Sigmoid colon (tissue), 7 donors: ENCODE data around the gene GDAP1L1. TPM values are rescaled to one million over a fixed set of nuclear protein-coding genes. Genes with fewer than 3 reads are reported as not detected.

ENCODE experiments used
- DNase-seq: peaks from one replicate; pipeline ENCODE4 v3.0.0-alpha.2; 2019
- H3K27ac ChIP-seq, 4 donors: fragments of 200-600 bp; sonication (generic); one replicate each; pipeline ENCODE4 v1.5.1; 2016 to 2019; ENCODE audit warnings: mild to moderate bottlenecking in 1 of 4
- H3K27me3 ChIP-seq, 3 donors: fragments of 200-600 bp; sonication (generic); one replicate each; pipeline ENCODE4 v1.5.1; 2019; ENCODE audit warnings: mild to moderate bottlenecking in 1 of 3
- H3K36me3 ChIP-seq, 4 donors: fragments of 200-600 bp; sonication (generic); one replicate each; pipeline ENCODE4 v1.5.1; 2016 to 2019
- H3K4me1 ChIP-seq, 4 donors: fragments of 200-600 bp; sonication (generic); one replicate each; pipeline ENCODE4 v1.5.1; 2017 to 2019
- H3K4me3 ChIP-seq, 4 donors: fragments of 200-600 bp; sonication (generic); one replicate each; pipeline ENCODE4 v1.5.1; 2017 to 2019; ENCODE audit warnings: mild to moderate bottlenecking in 2 of 4, moderate library complexity in 1 of 4
- H3K9me3 ChIP-seq, 4 donors: fragments of 200-600 bp in 3 of 4; sonication (generic) in 3 of 4; one replicate each; pipeline versions ENCODE4 v1.5.1 to v1.6.1; 2013 to 2019
- EP300 ChIP-seq, 4 donors: sonication (generic); formaldehyde crosslinking; IDR thresholded peaks; one replicate each; pipeline ENCODE4 v1.6.1; 2017; ENCODE audit warnings: antibody characterized with exemption in 4 of 4
- POLR2A ChIP-seq, 2 donors: fragments of 450-650 bp; IDR thresholded peaks; one replicate each; pipeline ENCODE4 v1.6.1; 2016; ENCODE audit warnings: antibody characterized with exemption in 2 of 2, mild to moderate bottlenecking in 2 of 2, moderate library complexity in 2 of 2
- POLR2AphosphoS5 ChIP-seq, 4 donors: sonication (generic); formaldehyde crosslinking; IDR thresholded peaks; one replicate each; pipeline ENCODE4 v1.6.1; 2017; ENCODE audit warnings: antibody characterized with exemption in 4 of 4
- WGBS, 2 donors: extraction: QIAGEN DNeasy Blood & Tissue Kit; methylation state at CpG; one replicate each; pipeline ENCODE4 v1.1.7; 2013; 5-methylcytosine and 5-hydroxymethylcytosine counted together
- intact Hi-C: fragments of 100-400 bp; cut with DNase I; formaldehyde crosslinking; loops from one replicate; pipeline ENCODE4 v1.15.1; 2023
- polyA plus RNA-seq, 3 donors: library from polyadenylated mRNA; stranded (reverse); fragments of 200-250 nt; gene quantifications; one replicate each; pipeline ENCODE4 v1.2.3, GENCODE V29; 2013
- total RNA-seq, 4 donors: library from RNA; depleted of rRNA; stranded (reverse); fragments of >200 nt; gene quantifications; one replicate each; pipeline ENCODE4 v1.1.0, GENCODE V29; 2016
- TF ChIP-seq, protein P1 (sequence below), 4 experiments: fragments of 450-650 bp in 3 of 4; fragments of 200-600 bp in 1 of 4; IDR thresholded peaks; one replicate each; pipeline ENCODE4 v1.5.1; 2016 to 2019; ENCODE audit warnings: antibody characterized with exemption in 4 of 4, mild to moderate bottlenecking in 3 of 4, moderate library complexity in 2 of 4
- donor health status: healthy with polysubstance abuse.
- donor health status: Bipolar disorder and iron deficiency.
- donor health status: healthy.

The GDAP1L1 gene
- total and polyA plus RNA-seq, 7 donors = 0.20 to 1.4 (median 0.60) TPM; not detected in 2

DNA sequence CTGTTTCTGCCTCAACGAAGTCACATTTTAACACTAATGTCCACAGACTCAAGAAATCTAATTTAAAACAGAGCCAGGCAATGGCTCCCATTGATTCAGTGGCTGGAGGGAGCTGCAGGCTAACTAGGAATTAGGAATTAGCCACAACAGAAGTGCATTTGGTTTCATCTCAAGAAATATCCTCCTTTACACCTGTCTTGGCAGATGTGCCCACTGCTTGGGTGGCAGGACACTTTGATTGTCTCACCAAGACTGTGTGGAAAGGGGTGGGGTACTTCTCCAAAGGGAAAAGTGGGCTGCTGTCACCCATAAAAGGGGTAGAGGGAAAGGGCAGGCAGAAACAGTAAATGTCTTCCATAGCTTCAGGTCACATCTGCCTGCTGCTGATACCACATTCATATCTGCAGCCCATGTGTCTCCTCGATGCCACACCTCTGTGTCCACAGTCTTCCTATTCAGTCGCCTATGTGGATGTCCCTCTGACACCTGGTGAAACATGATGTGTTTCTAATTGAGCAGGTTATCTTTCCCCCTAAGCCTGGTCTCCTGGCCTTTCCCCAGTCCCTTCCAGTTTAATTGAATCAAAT lies 25.6 kb upstream of the GDAP1L1 start:
- peaks cover 0 to 17% (median 0%) of the 10 kb centered on the region in 4 donors for H3K4me1 ChIP-seq

DNA sequence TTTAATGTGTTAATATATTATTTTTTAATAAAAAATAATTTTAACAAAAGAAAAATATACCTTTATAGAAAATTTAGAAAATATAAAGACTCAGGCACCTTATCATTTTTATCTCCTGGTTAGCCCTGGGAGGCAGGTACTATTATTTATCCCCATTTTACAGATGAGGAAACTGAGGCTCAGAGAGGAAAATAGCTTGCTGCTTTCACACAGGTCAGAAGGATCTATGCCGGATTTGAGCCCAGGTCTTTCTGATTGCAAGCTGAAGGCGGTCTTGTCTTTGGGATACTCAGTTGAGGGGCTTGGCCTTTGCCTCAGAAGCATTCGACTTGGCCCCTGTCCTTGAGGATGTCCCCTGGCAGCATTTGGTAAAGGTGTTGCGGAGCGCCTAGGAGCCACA lies 25.1 kb upstream of the GDAP1L1 start:
- TF ChIP-seq, protein P1, sequence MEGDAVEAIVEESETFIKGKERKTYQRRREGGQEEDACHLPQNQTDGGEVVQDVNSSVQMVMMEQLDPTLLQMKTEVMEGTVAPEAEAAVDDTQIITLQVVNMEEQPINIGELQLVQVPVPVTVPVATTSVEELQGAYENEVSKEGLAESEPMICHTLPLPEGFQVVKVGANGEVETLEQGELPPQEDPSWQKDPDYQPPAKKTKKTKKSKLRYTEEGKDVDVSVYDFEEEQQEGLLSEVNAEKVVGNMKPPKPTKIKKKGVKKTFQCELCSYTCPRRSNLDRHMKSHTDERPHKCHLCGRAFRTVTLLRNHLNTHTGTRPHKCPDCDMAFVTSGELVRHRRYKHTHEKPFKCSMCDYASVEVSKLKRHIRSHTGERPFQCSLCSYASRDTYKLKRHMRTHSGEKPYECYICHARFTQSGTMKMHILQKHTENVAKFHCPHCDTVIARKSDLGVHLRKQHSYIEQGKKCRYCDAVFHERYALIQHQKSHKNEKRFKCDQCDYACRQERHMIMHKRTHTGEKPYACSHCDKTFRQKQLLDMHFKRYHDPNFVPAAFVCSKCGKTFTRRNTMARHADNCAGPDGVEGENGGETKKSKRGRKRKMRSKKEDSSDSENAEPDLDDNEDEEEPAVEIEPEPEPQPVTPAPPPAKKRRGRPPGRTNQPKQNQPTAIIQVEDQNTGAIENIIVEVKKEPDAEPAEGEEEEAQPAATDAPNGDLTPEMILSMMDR (IDR thresholded peaks at IDR 0.05) = no peak
- TF ChIP-seq EP300 (IDR thresholded peaks at IDR 0.05) = no peak
- no peak for TF ChIP-seq POLR2A (IDR thresholded peaks at IDR 0.05)
- no peak for TF ChIP-seq POLR2AphosphoS5 (IDR thresholded peaks at IDR 0.05)
- intact Hi-C loops = no loop called here
- WGBS, 2 donors = 95 to 96% methylated on average over 5 of the region's 5 CpGs

More for the DNA sequence above, 25.6 kb upstream of the GDAP1L1 start:
- Histone ChIP-seq H3K9me3 (no peaks in the 10 kb centered on the region), H3K36me3 (no peaks in the 10 kb centered on the region), H3K4me3 (no peak overlapping the region), H3K27ac (no peak overlapping the region), H3K27me3 (no peaks in the 10 kb centered on the region)
- WGBS, 2 donors = 40 to 75% methylated on average over 3 of the region's 3 CpGs
- intact Hi-C loops = no loop called here
- no peak for TF ChIP-seq EP300 (IDR thresholded peaks at IDR 0.05)
- DNase-seq = no peak

DNA sequence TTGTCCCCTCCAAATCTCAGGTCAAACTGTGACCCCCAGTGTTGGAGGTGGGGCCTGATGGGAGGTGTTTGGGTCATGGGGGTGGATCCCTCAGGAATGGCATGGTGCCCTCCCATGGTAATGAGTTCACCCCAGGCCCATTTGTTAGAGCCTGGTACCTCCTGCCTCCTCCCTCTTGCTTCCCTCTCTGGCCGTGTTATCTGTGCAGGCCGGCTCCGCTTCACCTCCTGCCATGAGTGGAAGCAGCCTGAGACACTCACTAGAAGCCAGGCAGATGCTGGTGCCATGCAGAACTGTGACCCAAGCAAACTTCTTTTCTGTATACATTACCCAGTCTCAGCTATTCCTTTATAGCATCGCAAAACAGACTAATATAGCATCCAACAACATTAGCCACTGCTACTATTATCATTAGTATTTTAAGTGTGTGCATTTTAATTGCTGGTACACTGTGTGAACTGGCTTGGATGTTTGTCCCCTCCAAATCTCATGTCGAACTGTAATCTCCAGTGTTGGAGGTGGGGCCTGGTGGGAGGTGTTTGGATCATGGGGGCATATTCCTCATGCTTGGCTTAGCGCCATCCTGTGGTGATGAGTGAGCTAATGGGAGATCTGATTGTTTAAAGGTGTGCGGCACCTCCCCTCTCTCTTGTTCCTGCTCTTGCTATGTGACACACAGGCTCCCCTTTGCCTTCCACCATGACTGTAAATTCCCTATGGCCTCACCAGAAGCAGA lies 24.3 kb upstream of the GDAP1L1 start:
- intact Hi-C loops = no loop called here
- Histone ChIP-seq H3K9me3 (no peaks in the 10 kb centered on the region), H3K27ac (no peak overlapping the region), H3K4me1 (peaks cover 0 to 9% (median 0%) of the 10 kb centered on the region in 4 donors), H3K36me3 (no peaks in the 10 kb centered on the region), H3K27me3 (no peaks in the 10 kb centered on the region), H3K4me3 (no peak overlapping the region)
- no peak for DNase-seq
- WGBS, 2 donors = 33 to 68% methylated on average over 7 of the region's 7 CpGs
- no peak for TF ChIP-seq POLR2A (IDR thresholded peaks at IDR 0.05)
- TF ChIP-seq EP300 (IDR thresholded peaks at IDR 0.05) = no peak
- TF ChIP-seq, protein P1 (IDR thresholded peaks at IDR 0.05) = no peak
- TF ChIP-seq POLR2AphosphoS5 (IDR thresholded peaks at IDR 0.05) = no peak

More for the DNA sequence above, 25.1 kb upstream of the GDAP1L1 start:
- no peaks in the 10 kb centered on the region for H3K27me3 ChIP-seq
- peaks cover 0 to 16% (median 0%) of the 10 kb centered on the region in 4 donors for H3K4me1 ChIP-seq
- no peaks in the 10 kb centered on the region for H3K9me3 ChIP-seq
- DNase-seq = no peak
- H3K36me3 ChIP-seq = no peaks in the 10 kb centered on the region
- no peak overlapping the region for H3K27ac ChIP-seq
- H3K4me3 ChIP-seq = no peak overlapping the region

DNA sequence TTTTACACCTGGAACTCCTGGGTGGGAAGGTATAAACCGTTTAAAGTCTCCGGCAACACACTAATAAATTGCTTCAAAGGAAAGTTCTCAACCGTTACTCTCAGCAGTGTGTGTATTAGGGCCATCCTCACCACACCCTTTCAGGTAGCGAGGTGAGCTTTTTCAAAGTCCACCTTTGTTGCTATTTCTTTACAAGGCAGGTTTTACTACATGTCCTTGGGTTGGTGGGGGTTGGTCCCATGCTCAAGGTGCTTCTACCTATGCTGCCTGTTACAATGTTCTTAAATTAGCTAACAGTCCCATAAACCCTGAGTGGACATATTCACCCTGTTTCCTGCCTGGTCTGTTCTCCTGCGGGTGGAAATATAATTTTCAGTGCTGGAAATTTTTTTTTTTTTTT lies 23.4 kb upstream of the GDAP1L1 start:
- H3K9me3 ChIP-seq = no peaks in the 10 kb centered on the region
- WGBS, 2 donors = 19 to 59% methylated on average over 5 of the region's 5 CpGs
- no peak for DNase-seq
- intact Hi-C loops = no loop called here
- H3K4me3 ChIP-seq = no peak overlapping the region
- no peaks in the 10 kb centered on the region for H3K36me3 ChIP-seq
- no peaks in the 10 kb centered on the region for H3K27me3 ChIP-seq
- no peak overlapping the region for H3K27ac ChIP-seq
- H3K4me1 ChIP-seq = no peaks in the 10 kb centered on the region
- TF ChIP-seq EP300 (IDR thresholded peaks at IDR 0.05) (no peak), POLR2AphosphoS5 (IDR thresholded peaks at IDR 0.05) (no peak), POLR2A (IDR thresholded peaks at IDR 0.05) (no peak)
- TF ChIP-seq, protein P1 (IDR thresholded peaks at IDR 0.05) = no peak

DNA sequence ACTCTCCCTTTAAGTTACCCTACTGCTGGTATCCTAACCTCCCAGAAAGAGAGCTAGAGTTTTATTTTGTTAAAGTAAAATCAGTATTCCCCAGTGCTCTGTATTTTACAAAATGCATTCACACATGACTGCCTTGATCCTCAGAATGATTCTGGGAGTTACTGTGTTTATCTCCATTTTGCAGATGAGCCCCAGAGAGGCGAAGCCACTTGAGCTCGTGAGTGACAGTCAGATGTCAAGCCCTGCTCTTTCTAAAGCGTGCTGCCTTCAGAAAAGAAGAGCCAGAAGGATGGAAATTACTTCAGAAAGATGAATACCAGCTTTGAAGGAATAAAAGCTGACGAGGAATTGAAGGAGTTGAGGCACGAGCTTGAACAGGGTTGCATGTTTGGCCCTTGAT lies 22.5 kb upstream of the GDAP1L1 start:
- 57 to 78% methylated on average over 5 of the region's 5 CpGs for WGBS, 2 donors
- H3K36me3 ChIP-seq = no peaks in the 10 kb centered on the region
- no peaks in the 10 kb centered on the region for H3K4me1 ChIP-seq
- TF ChIP-seq EP300 (IDR thresholded peaks at IDR 0.05) (no peak), POLR2A (IDR thresholded peaks at IDR 0.05) (no peak), POLR2AphosphoS5 (IDR thresholded peaks at IDR 0.05) (no peak)
- TF ChIP-seq, protein P1 (IDR thresholded peaks at IDR 0.05) = no peak
- no peaks in the 10 kb centered on the region for H3K27me3 ChIP-seq
- H3K4me3 ChIP-seq = no peak overlapping the region
- H3K9me3 ChIP-seq = no peaks in the 10 kb centered on the region
- intact Hi-C loops = no loop called here
- H3K27ac ChIP-seq = no peak overlapping the region
- DNase-seq = peak; percentile 3
